Myocyte (in vitro differentiated cells): Measurements from ENCODE around the gene RUNX2. TPM values are rescaled to one million over a fixed set of nuclear protein-coding genes. Genes with fewer than 3 reads are reported as not detected.

ENCODE experiments used
- DNase-seq: peaks from one replicate; pipeline ENCODE4 v3.0.0-alpha.2; 2012; ENCODE audit warnings: low read depth
- total RNA-seq: library from RNA; depleted of rRNA; stranded (reverse); fragments of >200 nt; gene quantifications from 2 replicates; pipeline ENCODE4 v1.2.3, GENCODE V29; 2014

The RUNX2 gene
- total RNA-seq, 1 donor from 2014 or later = 7.2 TPM

- peak; percentile 94 for DNase-seq
Observed at GRCh38 chr6:45689926-45690615, 361.9 kb downstream of the RUNX2 start.

- no peak for DNase-seq
Observed at GRCh38 chr6:45690846-45691245, 362.7 kb downstream of the RUNX2 start.

GRCh38 chr6:45691426-45691825 lies 363.3 kb downstream of the RUNX2 start:
- no peak for DNase-seq

GRCh38 chr6:45692021-45692420 lies 363.9 kb downstream of the RUNX2 start:
- no peak for DNase-seq

GRCh38 chr6:45696738-45697137 lies 368.6 kb downstream of the RUNX2 start:
- DNase-seq = no peak

- DNase-seq = peak; percentile 97
Observed at GRCh38 chr6:45697605-45698004, 369.5 kb downstream of the RUNX2 start.

GRCh38 chr6:45698046-45698445 lies 369.9 kb downstream of the RUNX2 start:
- no peak for DNase-seq

- no peak for DNase-seq
Observed at GRCh38 chr6:45699663-45700062, 371.5 kb downstream of the RUNX2 start.

GRCh38 chr6:45702849-45703739 lies 375.0 kb downstream of the RUNX2 start:
- no peak for DNase-seq

GRCh38 chr6:45704056-45704800 lies 376.1 kb downstream of the RUNX2 start:
- DNase-seq = peak; percentile 71

GRCh38 chr6:45705137-45705855 lies 377.2 kb downstream of the RUNX2 start:
- DNase-seq = no peak

- no peak for DNase-seq
Observed at GRCh38 chr6:45706319-45706718, 378.2 kb downstream of the RUNX2 start.

GRCh38 chr6:45707176-45707575 lies 379.0 kb downstream of the RUNX2 start:
- DNase-seq = no peak

GRCh38 chr6:45709781-45710220 lies 381.7 kb downstream of the RUNX2 start:
- DNase-seq = no peak

- peak; percentile 61 for DNase-seq
Observed at GRCh38 chr6:45710304-45710821, 382.2 kb downstream of the RUNX2 start.

GRCh38 chr6:45712076-45712475 lies 383.9 kb downstream of the RUNX2 start:
- no peak for DNase-seq

GRCh38 chr6:45712786-45713185 lies 384.7 kb downstream of the RUNX2 start:
- no peak for DNase-seq
